Measurements from ENCODE around the gene TAGAP. TPM values are rescaled to one million over a fixed set of nuclear protein-coding genes. Genes with fewer than 3 reads are reported as not detected.
"Not testable (repeated sequence)": the region's sequence is repeated elsewhere in the genome, so short reads cannot be mapped to it uniquely, and the experiment has no call there.

TAGAP gene
- total RNA-seq, 8 experiments from 2014 or later: 0.13 to 1.4 (median 0.26) TPM

DNA sequence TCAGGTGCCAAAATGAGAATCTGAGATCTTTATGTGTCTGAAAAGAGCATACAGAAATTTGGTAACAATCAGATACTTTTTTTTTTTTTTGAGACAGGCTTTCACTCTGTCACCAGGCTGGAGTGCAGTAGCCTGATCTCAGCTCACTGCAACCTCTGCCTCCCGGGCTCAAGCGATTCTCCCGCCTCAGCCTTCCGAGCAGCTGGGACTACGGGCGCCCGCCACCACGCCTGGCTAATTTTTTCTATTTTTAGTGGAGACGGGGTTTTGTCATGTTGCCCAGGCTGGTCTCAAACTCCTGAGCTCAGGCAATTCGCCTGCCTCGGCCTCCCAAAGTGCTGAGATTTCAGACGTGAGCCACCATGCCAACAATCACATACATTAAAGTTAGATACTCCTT lies 6.5 kb downstream of the TAGAP start:
- not testable (repeated sequence) for H3K4me3 ChIP-seq; H3K27ac ChIP-seq; H3K4me1 ChIP-seq (replicated peaks in 1 of 2)
- in situ Hi-C loops (cut with MboI; ENCODE audit: low pct_unique_long_range_greater_than_20kb in 2 of 9, low sequenced_read_pairs in 9 of 9, unreplicated experiment in 9 of 9): loop anchor here in 1 of 9 experiments (25.0 kb wide), 1 partner anchor 99 kb away; no protein-coding TSS in a partner anchor
- 0 to 93% (median 66%) methylated on average over 2 to 9 of the region's 12 CpGs; no CpG with 5 or more reads in 2 of the 10 experiments for WGBS, 10 experiments
- ATAC-seq (replicated peaks in 6 of 8): peak in 1 of 8 experiments; percentile 21

DNA sequence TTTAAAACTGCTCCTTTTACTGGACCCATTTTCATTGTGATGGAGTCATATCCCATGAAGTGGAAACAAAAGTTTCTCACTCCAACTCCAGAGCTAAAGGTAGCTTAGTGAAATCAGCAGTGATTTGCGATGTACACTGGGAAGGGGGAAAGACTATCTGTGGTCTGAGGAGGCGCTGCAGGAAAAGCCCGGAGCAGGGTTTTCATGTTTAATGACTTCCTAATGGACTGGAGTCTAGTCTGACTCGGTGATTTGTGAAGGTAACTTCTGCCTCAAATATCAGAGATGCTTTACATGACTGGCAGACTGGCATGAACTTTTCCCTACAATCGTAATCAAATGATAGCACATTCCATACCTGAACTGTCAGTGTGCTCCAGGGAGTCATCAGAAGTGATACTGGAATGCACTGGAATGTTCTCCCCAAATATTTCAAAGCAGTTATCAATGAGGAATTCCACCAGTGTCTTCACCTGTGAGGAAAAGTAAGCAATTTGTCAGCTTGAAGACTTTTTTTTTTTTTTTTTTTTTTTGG lies 7.0 kb downstream of the TAGAP start:
- ATAC-seq (replicated peaks in 6 of 8): no peak
- no peak overlapping the region for H3K27ac ChIP-seq
- H3K4me1 ChIP-seq (replicated peaks in 1 of 2): no peaks in the 10 kb centered on the region
- in situ Hi-C loops (cut with MboI; ENCODE audit: low pct_unique_long_range_greater_than_20kb in 2 of 9, low sequenced_read_pairs in 9 of 9, unreplicated experiment in 9 of 9): loop anchor here in 1 of 9 experiments (25.0 kb wide), 1 partner anchor 99 kb away; no protein-coding TSS in a partner anchor
- 17 to 100% (median 79%) methylated on average over 1 to 5 of the region's 5 CpGs; no CpG with 5 or more reads in 2 of the 10 experiments for WGBS, 10 experiments
- no peak overlapping the region for H3K4me3 ChIP-seq

GRCh38 chr6:159036673-159037072 lies 8.1 kb downstream of the TAGAP start:
- Histone ChIP-seq H3K4me3 (no peak overlapping the region), H3K27ac (no peak overlapping the region), H3K4me1 (replicated peaks in 1 of 2) (no peaks in the 10 kb centered on the region)
- in situ Hi-C loops (cut with MboI; ENCODE audit: low pct_unique_long_range_greater_than_20kb in 2 of 9, low sequenced_read_pairs in 9 of 9, unreplicated experiment in 9 of 9): loop anchor here in 1 of 9 experiments (25.0 kb wide), 1 partner anchor 101 kb away; no protein-coding TSS in a partner anchor
- 79 to 100% (median 95%) methylated on average over 4 to 10 of the region's 14 CpGs; no CpG with 5 or more reads in 5 of the 10 experiments for WGBS, 10 experiments
- ATAC-seq (replicated peaks in 6 of 8): no peak

DNA sequence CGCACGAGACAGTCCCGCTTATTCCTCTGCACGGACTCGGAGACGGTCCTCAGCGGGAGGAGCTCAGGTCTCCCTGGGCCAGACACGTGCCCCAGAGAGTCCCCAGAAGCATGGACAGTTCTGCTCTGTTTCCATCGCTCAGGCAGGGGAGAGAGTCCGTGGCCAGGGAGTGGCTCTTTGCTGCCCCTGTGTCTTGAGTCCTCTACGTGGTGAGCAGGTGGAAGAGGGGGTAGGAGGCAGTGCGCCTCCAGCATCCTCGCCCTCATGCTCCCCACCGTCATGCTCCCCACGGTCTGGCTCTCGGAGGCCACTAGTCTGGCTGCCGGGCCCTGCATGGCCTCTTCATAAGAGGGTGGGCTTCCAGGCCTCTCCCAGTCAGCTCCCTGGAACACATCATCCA lies 8.9 kb downstream of the TAGAP start:
- Histone ChIP-seq H3K4me3 (no peak overlapping the region), H3K4me1 (replicated peaks in 1 of 2) (no peaks in the 10 kb centered on the region), H3K27ac (no peak overlapping the region)
- WGBS, 10 experiments: 78 to 91% (median 90%) methylated on average over 4 to 12 of the region's 17 CpGs; no CpG with 5 or more reads in 5 of the 10 experiments
- no peak for ATAC-seq (replicated peaks in 6 of 8)
- in situ Hi-C loops (cut with MboI; ENCODE audit: low pct_unique_long_range_greater_than_20kb in 2 of 9, low sequenced_read_pairs in 9 of 9, unreplicated experiment in 9 of 9): loop anchor here in 1 of 9 experiments (25.0 kb wide), 1 partner anchor 101 kb away; no protein-coding TSS in a partner anchor

DNA sequence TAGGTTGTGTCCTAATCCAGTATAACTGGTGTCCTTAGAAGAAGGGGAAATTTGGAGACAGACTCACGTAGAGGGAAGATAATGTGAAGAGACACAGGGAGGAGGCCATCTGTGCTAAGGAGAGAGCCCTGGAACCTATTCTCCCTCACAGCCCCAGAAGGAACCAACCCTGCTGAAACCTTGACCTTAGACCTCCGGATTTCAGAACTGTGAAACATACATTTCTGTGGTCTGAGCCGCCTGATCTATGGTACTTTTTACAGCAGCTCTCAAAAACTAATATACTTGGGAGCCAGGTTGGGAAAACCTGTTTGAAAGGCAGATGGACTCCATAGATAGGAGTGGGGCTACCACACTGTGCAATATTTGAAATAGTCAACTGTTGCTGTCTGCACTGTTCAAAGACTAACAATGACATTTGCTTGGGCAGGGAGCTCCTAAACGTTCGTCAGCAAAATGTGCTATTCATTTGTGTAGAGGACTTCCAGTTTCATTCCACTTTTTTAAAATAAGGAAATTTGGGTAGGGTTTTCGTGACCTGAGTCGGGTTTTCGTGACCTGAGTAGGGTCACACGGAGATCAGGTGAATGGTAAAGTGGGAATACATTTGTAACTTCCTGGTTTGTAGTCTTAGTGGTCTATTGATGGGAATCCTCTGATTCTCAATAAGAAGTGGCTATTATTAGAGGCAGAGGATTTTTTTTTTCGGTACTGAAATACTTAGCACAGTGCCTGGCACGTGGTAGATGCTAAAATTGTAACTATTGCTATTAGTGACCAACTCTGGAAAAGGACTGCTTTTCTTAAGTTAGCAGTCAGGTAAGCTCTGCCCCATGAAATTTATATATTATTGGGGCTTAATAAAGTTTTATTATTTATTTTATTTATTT lies 11.4 kb downstream of the TAGAP start:
- Histone ChIP-seq H3K27ac (no peak overlapping the region), H3K4me1 (replicated peaks in 1 of 2) (no peaks in the 10 kb centered on the region), H3K4me3 (no peak overlapping the region)
- no peak for ATAC-seq (replicated peaks in 6 of 8)
- WGBS, 10 experiments: 30 to 100% (median 87%) methylated on average over 6 to 11 of the region's 11 CpGs; no CpG with 5 or more reads in 1 of the 10 experiments
- in situ Hi-C loops (cut with MboI; ENCODE audit: low pct_unique_long_range_greater_than_20kb in 2 of 9, low sequenced_read_pairs in 9 of 9, unreplicated experiment in 9 of 9): loop anchor here in 1 of 9 experiments (25.0 kb wide), 1 partner anchor 104 kb away; no protein-coding TSS in a partner anchor

- no peak overlapping the region for H3K27ac ChIP-seq
- 14 to 100% (median 58%) methylated on average over 1 to 5 of the region's 5 CpGs; no CpG with 5 or more reads in 1 of the 10 experiments for WGBS, 10 experiments
- H3K4me1 ChIP-seq (replicated peaks in 1 of 2): no peaks in the 10 kb centered on the region
- H3K4me3 ChIP-seq: no peak overlapping the region
- in situ Hi-C loops (cut with MboI; ENCODE audit: low pct_unique_long_range_greater_than_20kb in 2 of 9, low sequenced_read_pairs in 9 of 9, unreplicated experiment in 9 of 9): loop anchor here in 1 of 9 experiments (25.0 kb wide), 1 partner anchor 105 kb away; no protein-coding TSS in a partner anchor
- no peak for ATAC-seq (replicated peaks in 6 of 8)
These were observed 12.9 kb downstream of the TAGAP start for GRCh38 chr6:159031846-159032245.

GRCh38 chr6:159030168-159030567 lies 14.6 kb downstream of the TAGAP start:
- H3K4me1 ChIP-seq (replicated peaks in 1 of 2): no peaks in the 10 kb centered on the region
- 59 to 100% (median 90%) methylated on average over 2 of the region's 2 CpGs; no CpG with 5 or more reads in 1 of the 10 experiments for WGBS, 10 experiments
- no peak for ATAC-seq (replicated peaks in 6 of 8)
- H3K27ac ChIP-seq: no peak overlapping the region
- in situ Hi-C loops (cut with MboI; ENCODE audit: low pct_unique_long_range_greater_than_20kb in 2 of 9, low sequenced_read_pairs in 9 of 9, unreplicated experiment in 9 of 9): loop anchor here in 1 of 9 experiments (25.0 kb wide), 1 partner anchor 107 kb away; no protein-coding TSS in a partner anchor
- no peak overlapping the region for H3K4me3 ChIP-seq

- not testable (repeated sequence) for H3K4me3 ChIP-seq; H3K4me1 ChIP-seq (replicated peaks in 1 of 2); ATAC-seq (replicated peaks in 6 of 8); H3K27ac ChIP-seq
- whole genome bisulfite sequencing, 10 experiments: 17 to 100% (median 75%) methylated on average over 1 of the region's 1 CpG; no CpG with 5 or more reads in 3 of the 10 experiments
- in situ Hi-C loops (cut with MboI; ENCODE audit: low pct_unique_long_range_greater_than_20kb in 2 of 9, low sequenced_read_pairs in 9 of 9, unreplicated experiment in 9 of 9): loop anchor here in 1 of 9 experiments (25.0 kb wide), 1 partner anchor 112 kb away; no protein-coding TSS in a partner anchor
These were observed 19.6 kb downstream of the TAGAP start for GRCh38 chr6:159025224-159025623.

DNA sequence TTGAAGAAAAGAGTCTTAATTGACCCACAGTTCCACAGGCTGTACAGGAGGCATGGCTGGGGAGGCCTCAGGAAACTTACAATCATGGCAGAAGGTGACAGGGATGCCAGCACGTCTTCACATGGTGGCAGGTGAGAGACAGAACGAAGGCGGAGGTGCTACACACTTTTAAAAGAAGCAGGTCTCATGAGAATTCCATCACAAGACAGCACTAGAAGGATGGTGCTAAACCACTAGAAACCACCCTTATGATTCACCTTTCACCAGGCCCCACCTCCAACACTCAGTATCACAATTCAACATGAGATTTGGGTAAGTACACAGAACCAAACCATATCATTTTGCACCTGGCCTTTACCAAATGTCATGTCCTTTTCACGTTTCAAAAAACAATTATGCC lies 20.9 kb downstream of the TAGAP start:
- H3K27ac ChIP-seq: no peak overlapping the region
- no peak for ATAC-seq (replicated peaks in 6 of 8)
- no peaks in the 10 kb centered on the region for H3K4me1 ChIP-seq (replicated peaks in 1 of 2)
- no peak overlapping the region for H3K4me3 ChIP-seq
- 4 to 100% (median 67%) methylated on average over 1 to 3 of the region's 4 CpGs; no CpG with 5 or more reads in 3 of the 10 experiments for WGBS, 10 experiments
- in situ Hi-C loops (cut with MboI; ENCODE audit: low pct_unique_long_range_greater_than_20kb in 2 of 9, low sequenced_read_pairs in 9 of 9, unreplicated experiment in 9 of 9): loop anchor here in 2 of 9 experiments (25.0 kb wide), 1 partner anchor 88 kb away; no protein-coding TSS in a partner anchor

- Histone ChIP-seq H3K4me3 (no peak overlapping the region), H3K4me1 (replicated peaks in 1 of 2) (no peaks in the 10 kb centered on the region), H3K27ac (no peak overlapping the region)
- ATAC-seq (replicated peaks in 6 of 8): no peak
- 20 to 100% (median 83%) methylated on average over 1 to 2 of the region's 2 CpGs for WGBS, 10 experiments
- in situ Hi-C loops (cut with MboI; ENCODE audit: low pct_unique_long_range_greater_than_20kb in 2 of 9, low sequenced_read_pairs in 9 of 9, unreplicated experiment in 9 of 9): loop anchor here in 2 of 9 experiments (25.0 kb wide), 1 partner anchor 92 kb away; no protein-coding TSS in a partner anchor
These were observed 24.8 kb downstream of the TAGAP start for GRCh38 chr6:159020011-159020410.

DNA sequence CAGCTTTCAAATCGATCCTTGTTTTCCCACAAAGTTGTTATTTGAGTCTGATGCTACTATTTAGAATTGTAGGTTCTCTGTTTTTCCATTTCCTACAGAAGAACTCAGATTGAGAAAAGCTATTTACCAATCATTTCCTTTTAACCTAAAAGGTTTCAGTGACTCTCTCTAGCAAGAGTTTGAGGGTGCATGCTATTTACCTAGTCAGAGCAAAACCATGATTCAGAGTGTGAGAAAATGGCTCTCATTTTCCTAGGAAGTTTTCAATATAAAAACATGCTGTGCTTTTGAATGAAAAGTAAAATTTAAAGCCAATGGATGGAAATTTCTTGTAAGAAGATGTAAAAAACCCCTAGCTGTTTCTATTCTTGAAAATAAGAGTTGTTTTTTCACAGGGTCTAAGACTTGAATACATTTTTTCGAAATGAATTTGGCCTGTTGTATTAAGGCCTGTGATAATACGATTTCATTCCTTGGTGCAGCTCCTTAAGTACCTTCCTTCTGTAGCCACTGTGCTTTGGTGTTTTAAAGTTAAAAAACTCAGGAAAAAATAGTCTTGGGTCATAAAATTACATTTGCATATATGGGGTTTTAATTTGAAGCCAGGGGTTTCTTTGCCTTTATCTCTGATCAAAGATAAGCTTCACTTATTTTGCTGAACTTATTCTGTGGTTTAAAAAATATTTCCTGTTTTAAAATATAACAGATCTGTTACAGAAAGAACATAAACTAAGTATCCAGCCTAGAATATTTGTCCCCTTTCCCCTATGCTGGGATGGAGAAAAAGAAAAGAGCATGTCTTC lies 26.8 kb downstream of the TAGAP start:
- Histone ChIP-seq H3K4me3 (no peak overlapping the region), H3K4me1 (replicated peaks in 1 of 2) (no peaks in the 10 kb centered on the region), H3K27ac (no peak overlapping the region)
- ATAC-seq (replicated peaks in 6 of 8): no peak
- in situ Hi-C loops (cut with MboI; ENCODE audit: low pct_unique_long_range_greater_than_20kb in 2 of 9, low sequenced_read_pairs in 9 of 9, unreplicated experiment in 9 of 9): loop anchor here in 2 of 9 experiments (25.0 kb wide), 1 partner anchor 94 kb away; no protein-coding TSS in a partner anchor
- 66 to 100% (median 74%) methylated on average over 1 to 3 of the region's 3 CpGs for WGBS, 10 experiments

- H3K4me1 ChIP-seq (replicated peaks in 1 of 2): no peaks in the 10 kb centered on the region
- no peak overlapping the region for H3K4me3 ChIP-seq
- no peak overlapping the region for H3K27ac ChIP-seq
- in situ Hi-C loops (cut with MboI; ENCODE audit: low pct_unique_long_range_greater_than_20kb in 2 of 9, low sequenced_read_pairs in 9 of 9, unreplicated experiment in 9 of 9): loop anchor here in 2 of 9 experiments (25.0 kb wide), 1 partner anchor 98 kb away; no protein-coding TSS in a partner anchor
- no peak for ATAC-seq (replicated peaks in 6 of 8)
These were observed 30.4 kb downstream of the TAGAP start for GRCh38 chr6:159014406-159014805.
